OCI-LY3 (cell line): Measurements from ENCODE around the gene ALG5.

Experiments
- EZH2phosphoT487 ChIP-seq: fragments of 200-600 bp; shearing (Covaris generic); IDR thresholded peaks from 2 replicates; pipeline ENCODE4 v1.6.1; 2018; ENCODE audit warnings: antibody characterized with exemption, mixed run types, low read depth
- TF ChIP-seq, protein P1 (sequence below): fragments of 200-600, 300-600 bp; sonication (generic); IDR thresholded peaks from 2 replicates; pipeline ENCODE4 v1.5.1; 2014; ENCODE audit warnings: antibody characterized with exemption, low read length, low read depth

- TF ChIP-seq, protein P1, sequence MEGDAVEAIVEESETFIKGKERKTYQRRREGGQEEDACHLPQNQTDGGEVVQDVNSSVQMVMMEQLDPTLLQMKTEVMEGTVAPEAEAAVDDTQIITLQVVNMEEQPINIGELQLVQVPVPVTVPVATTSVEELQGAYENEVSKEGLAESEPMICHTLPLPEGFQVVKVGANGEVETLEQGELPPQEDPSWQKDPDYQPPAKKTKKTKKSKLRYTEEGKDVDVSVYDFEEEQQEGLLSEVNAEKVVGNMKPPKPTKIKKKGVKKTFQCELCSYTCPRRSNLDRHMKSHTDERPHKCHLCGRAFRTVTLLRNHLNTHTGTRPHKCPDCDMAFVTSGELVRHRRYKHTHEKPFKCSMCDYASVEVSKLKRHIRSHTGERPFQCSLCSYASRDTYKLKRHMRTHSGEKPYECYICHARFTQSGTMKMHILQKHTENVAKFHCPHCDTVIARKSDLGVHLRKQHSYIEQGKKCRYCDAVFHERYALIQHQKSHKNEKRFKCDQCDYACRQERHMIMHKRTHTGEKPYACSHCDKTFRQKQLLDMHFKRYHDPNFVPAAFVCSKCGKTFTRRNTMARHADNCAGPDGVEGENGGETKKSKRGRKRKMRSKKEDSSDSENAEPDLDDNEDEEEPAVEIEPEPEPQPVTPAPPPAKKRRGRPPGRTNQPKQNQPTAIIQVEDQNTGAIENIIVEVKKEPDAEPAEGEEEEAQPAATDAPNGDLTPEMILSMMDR, result no peak
- TF ChIP-seq EZH2phosphoT487, result no peak
Measured at GRCh38 chr13:37010424-37010823, 11.3 kb upstream of the ALG5 start.
